SK-N-MC (cell line): ENCODE data around the gene ZNF791.

Experiments
- EZH2 ChIP-seq: fragments of 200-600 bp; sonication (generic); IDR thresholded peaks from one replicate; pipeline ENCODE4 v1.6.1; 2017; ENCODE audit warnings: antibody characterized with exemption
- FOXP2 ChIP-seq: optimal IDR thresholded peaks from 2 replicates; pipeline ENCODE3; 2011; ENCODE audit warnings: mild to moderate bottlenecking, moderate library complexity; ENCODE audit not compliant: insufficient read depth; ENCODE audit errors: extremely low read length, control extremely low read depth
- POLR2AphosphoS5 ChIP-seq: IDR thresholded peaks from 2 replicates; pipeline ENCODE4 v1.6.1; 2012; ENCODE audit warnings: mild to moderate bottlenecking, low read depth, low read length, borderline replicate concordance

GRCh38 chr19:12581100-12581499 is 29.6 kb upstream of the ZNF791 start:
- no peak for TF ChIP-seq EZH2
- TF ChIP-seq POLR2AphosphoS5 = no peak
- no peak for TF ChIP-seq FOXP2
